HCT116 (cell line): ENCODE measurements around the gene SEC24C. TPM values are rescaled to one million over a fixed set of nuclear protein-coding genes. Genes with fewer than 3 reads are reported as not detected.
A peak's percentile ranks its signal among the peaks of the same experiment; 100 is the strongest.

Experiments used
- ATAC-seq: fragments of 200-7000 bp; cut with Tn5 transposase; 2 replicates; pipeline ENCODE4 v1.9.1; 2020; ENCODE audit warnings: mild to moderate bottlenecking, moderate library complexity
- BruUV-seq: library from RNA; stranded (reverse); fragments of 400-500 nt; replicated peaks from 2 replicates; lab custom pipeline; 2021; lab: Mats Ljungman, UMichigan
- CTCF ChIA-PET: fragments of 300-600 bp; sonication (Branson Sonifier 250); formaldehyde crosslinking; loops from one replicate; lab custom pipeline; 2021; ENCODE audit warnings: antibody characterized with exemption; lab: Charles Lee
- POLR2A ChIA-PET: fragments of 300-600, 350-600 bp; sonication (Branson Sonifier 250); formaldehyde crosslinking; loops from one replicate; lab custom pipeline; 2021; ENCODE audit warnings: antibody characterized with exemption; lab: Charles Lee
- RAD21 ChIA-PET, 2 experiments: fragments of 300-600 bp; sonication (Branson Sonifier 250); formaldehyde crosslinking; loops; one replicate each; lab custom pipeline; 2023; ENCODE audit warnings: low total read pairs in 2 of 2; ENCODE audit not compliant: uncharacterized antibody in 2 of 2, unreplicated experiment in 2 of 2, low non-redundant PET in 1 of 2; lab: Charles Lee
- DNase-seq: peaks from one replicate; pipeline ENCODE4 v3.0.0-alpha.2; 2010; ENCODE audit warnings: low read depth, low spot score
- H2AFZ ChIP-seq: fragments of 200-600 bp; shearing (Covaris generic), sonication (generic); 2 replicates; pipeline ENCODE4 v1.6.1; 2017; ENCODE audit warnings: low read depth, mixed run types, mixed read lengths, antibody characterized with exemption, low read length; ENCODE audit not compliant: poor library complexity, severe bottlenecking
- H3K27ac ChIP-seq: 2 replicates; pipeline ENCODE4 v1.5.1; 2012; ENCODE audit warnings: low read depth, low read length
- H3K27me3 ChIP-seq: fragments of 200-600 bp; sonication (generic); 2 replicates; pipeline ENCODE4 v1.6.1; 2016; ENCODE audit warnings: mixed run types, low read length, mixed read lengths; ENCODE audit not compliant: insufficient read depth
- H3K36me3 ChIP-seq, 2 experiments: fragments of 200-500 bp in 1 of 2; fragments of 200-600 bp in 1 of 2; sonication (Bioruptor generic) in 1 of 2; sonication (generic) in 1 of 2; 2 replicates each; pipeline versions ENCODE4 v1.5.1 to v1.6.1; 2014 to 2016; ENCODE audit warnings: low read length in 2 of 2, inconsistent platforms in 1 of 2, mixed read lengths in 1 of 2, mixed run types in 1 of 2; ENCODE audit not compliant: insufficient read depth in 2 of 2, control insufficient read depth in 1 of 2
- H3K4me1 ChIP-seq, 2 experiments: fragments of 200-600 bp in 1 of 2; sonication (generic) in 1 of 2; 2 replicates each; pipeline versions ENCODE4 v1.5.1 to v1.6.1; 2012 to 2017; ENCODE audit warnings: low read length in 2 of 2, inconsistent platforms in 1 of 2, mild to moderate bottlenecking in 1 of 2, mixed read lengths in 1 of 2, mixed run types in 1 of 2, moderate library complexity in 1 of 2; ENCODE audit not compliant: insufficient read depth in 2 of 2, control insufficient read depth in 1 of 2
- H3K4me2 ChIP-seq: fragments of 200-600 bp; sonication (generic); 2 replicates; pipeline ENCODE4 v1.6.1; 2017; ENCODE audit warnings: mixed run types, low read length, mixed read lengths
- H3K4me3 ChIP-seq, 2 experiments: fragments of 200-600 bp in 1 of 2; sonication (generic) in 1 of 2; replicated peaks in 1 of 2; 2 replicates each; pipeline ENCODE4 v1.5.1; 2011 to 2016; ENCODE audit warnings: low read length in 2 of 2, control low read depth in 1 of 2, low read depth in 1 of 2, mild to moderate bottlenecking in 1 of 2, mixed read lengths in 1 of 2, mixed run types in 1 of 2
- H3K79me2 ChIP-seq: fragments of 200-600 bp; sonication (generic); 2 replicates; pipeline ENCODE4 v1.6.1; 2017; ENCODE audit warnings: mild to moderate bottlenecking, mixed run types, low read length, moderate library complexity, mixed read lengths; ENCODE audit not compliant: insufficient read depth
- H3K9ac ChIP-seq: fragments of 200-600 bp; sonication (generic); 2 replicates; pipeline ENCODE4 v1.6.1; 2016; ENCODE audit warnings: low read length, mixed read lengths
- H3K9me2 ChIP-seq: fragments of 200-600 bp; sonication (generic), shearing (Covaris generic); 2 replicates; pipeline ENCODE4 v1.6.1; 2017; ENCODE audit warnings: mixed run types, mild to moderate bottlenecking, moderate library complexity; ENCODE audit not compliant: insufficient read depth
- H3K9me3 ChIP-seq, 2 experiments: fragments of 200-500 bp in 1 of 2; fragments of 200-600 bp in 1 of 2; sonication (Bioruptor generic) in 1 of 2; sonication (generic) in 1 of 2; 2 replicates each; pipeline ENCODE4 v1.6.1; 2014 to 2017; ENCODE audit warnings: low read length in 2 of 2, mixed read lengths in 2 of 2, inconsistent platforms in 1 of 2, low read depth in 1 of 2, mild to moderate bottlenecking in 1 of 2, mixed run types in 1 of 2, moderate library complexity in 1 of 2; ENCODE audit not compliant: control insufficient read depth in 1 of 2, insufficient read depth in 1 of 2
- H4K20me1 ChIP-seq: fragments of 200-600 bp; sonication (generic), shearing (Covaris generic); 2 replicates; pipeline ENCODE4 v1.6.1; 2017; ENCODE audit warnings: mixed run types, mild to moderate bottlenecking, moderate library complexity; ENCODE audit not compliant: insufficient read depth
- ATF3 ChIP-seq: IDR thresholded peaks from 2 replicates; pipeline ENCODE4 v1.6.1; 2012
- CBX3 ChIP-seq: IDR thresholded peaks from 2 replicates; pipeline ENCODE4 v1.6.1; 2012; ENCODE audit warnings: low read depth
- CEBPB ChIP-seq: IDR thresholded peaks from 2 replicates; pipeline ENCODE4 v1.6.1; 2012; ENCODE audit warnings: low read depth
- EGR1 ChIP-seq: IDR thresholded peaks from 2 replicates; pipeline ENCODE4 v1.6.1; 2012; ENCODE audit warnings: low read depth
- ELF1 ChIP-seq: IDR thresholded peaks from 2 replicates; pipeline ENCODE4 v1.6.1; 2012; ENCODE audit warnings: low read depth, borderline replicate concordance
- EZH2 ChIP-seq: fragments of 200-600 bp; sonication (generic); IDR thresholded peaks from 2 replicates; pipeline ENCODE4 v1.6.1; 2017; ENCODE audit warnings: antibody characterized with exemption, mixed run types
- JUND ChIP-seq: IDR thresholded peaks from 2 replicates; pipeline ENCODE4 v1.6.1; 2012
- MAX ChIP-seq: IDR thresholded peaks from 2 replicates; pipeline ENCODE4 v1.6.1; 2012
- POLR2AphosphoS5 ChIP-seq: IDR thresholded peaks from 2 replicates; pipeline ENCODE4 v1.6.1; 2011; ENCODE audit warnings: mild to moderate bottlenecking, low read depth, low read length, moderate library complexity
- RAD21 ChIP-seq: IDR thresholded peaks from 2 replicates; pipeline ENCODE4 v1.6.1; 2012; ENCODE audit warnings: low read depth, mild to moderate bottlenecking
- REST ChIP-seq: IDR thresholded peaks from 2 replicates; pipeline ENCODE4 v1.6.1; 2012; ENCODE audit warnings: low read depth
- SIN3A ChIP-seq: IDR thresholded peaks from 2 replicates; pipeline ENCODE4 v1.6.1; 2012; ENCODE audit warnings: low read depth
- SP1 ChIP-seq: IDR thresholded peaks from 2 replicates; pipeline ENCODE4 v1.6.1; 2012; ENCODE audit warnings: low read depth
- SRF ChIP-seq: IDR thresholded peaks from 2 replicates; pipeline ENCODE4 v1.6.1; 2012; ENCODE audit warnings: low read depth
- TCF7L2 ChIP-seq: IDR thresholded peaks from 2 replicates; pipeline ENCODE4 v1.7.0; 2011; ENCODE audit warnings: borderline replicate concordance, inconsistent platforms; ENCODE audit not compliant: insufficient read depth, insufficient read length; ENCODE audit errors: extremely low read depth
- YY1 ChIP-seq: IDR thresholded peaks from 2 replicates; pipeline ENCODE4 v1.6.1; 2011; ENCODE audit warnings: low read length, low read depth, moderate library complexity, mild to moderate bottlenecking; ENCODE audit not compliant: insufficient replicate concordance; ENCODE audit errors: extremely low read depth
- ZNF274 ChIP-seq: fragments of 200-500 bp; sonication (Bioruptor generic); IDR thresholded peaks from 2 replicates; pipeline ENCODE4 v1.6.1; 2014; ENCODE audit warnings: mild to moderate bottlenecking, low read depth, low read length, inconsistent platforms
- intact Hi-C: fragments of 100-400 bp; cut with micrococcal nuclease; formaldehyde crosslinking; loops from 2 replicates; pipeline ENCODE4 v1.10.0; 2022
- total RNA-seq: library from RNA; stranded (reverse); gene quantifications from one replicate; pipeline ENCODE4 v1.2.1, GENCODE V29; 2021; ENCODE audit not compliant: unreplicated experiment
- TF ChIP-seq, protein P1 (sequence below), 3 experiments: fragments of 200-600 bp in 1 of 3; sonication (generic) in 1 of 3; IDR thresholded peaks in 2 of 3; conservative IDR thresholded peaks in 1 of 3; 2 replicates each; pipeline ENCODE4 v1.5.1; 2012 to 2017; ENCODE audit warnings: low read depth in 2 of 3, low read length in 2 of 3, antibody characterized with exemption in 1 of 3, borderline replicate concordance in 1 of 3, control low read depth in 1 of 3, mild to moderate bottlenecking in 1 of 3, mixed read lengths in 1 of 3, mixed run types in 1 of 3, moderate library complexity in 1 of 3; ENCODE audit not compliant: insufficient read depth in 1 of 3
- TF ChIP-seq, protein P2 (sequence below): IDR thresholded peaks from 2 replicates; pipeline ENCODE4 v1.6.1; 2011; ENCODE audit warnings: mild to moderate bottlenecking, low read length, moderate library complexity; ENCODE audit not compliant: insufficient replicate concordance; ENCODE audit errors: extremely low read depth

SEC24C gene
- total RNA-seq, 1 experiment from 2014 or later, result 60.9 TPM

DNA sequence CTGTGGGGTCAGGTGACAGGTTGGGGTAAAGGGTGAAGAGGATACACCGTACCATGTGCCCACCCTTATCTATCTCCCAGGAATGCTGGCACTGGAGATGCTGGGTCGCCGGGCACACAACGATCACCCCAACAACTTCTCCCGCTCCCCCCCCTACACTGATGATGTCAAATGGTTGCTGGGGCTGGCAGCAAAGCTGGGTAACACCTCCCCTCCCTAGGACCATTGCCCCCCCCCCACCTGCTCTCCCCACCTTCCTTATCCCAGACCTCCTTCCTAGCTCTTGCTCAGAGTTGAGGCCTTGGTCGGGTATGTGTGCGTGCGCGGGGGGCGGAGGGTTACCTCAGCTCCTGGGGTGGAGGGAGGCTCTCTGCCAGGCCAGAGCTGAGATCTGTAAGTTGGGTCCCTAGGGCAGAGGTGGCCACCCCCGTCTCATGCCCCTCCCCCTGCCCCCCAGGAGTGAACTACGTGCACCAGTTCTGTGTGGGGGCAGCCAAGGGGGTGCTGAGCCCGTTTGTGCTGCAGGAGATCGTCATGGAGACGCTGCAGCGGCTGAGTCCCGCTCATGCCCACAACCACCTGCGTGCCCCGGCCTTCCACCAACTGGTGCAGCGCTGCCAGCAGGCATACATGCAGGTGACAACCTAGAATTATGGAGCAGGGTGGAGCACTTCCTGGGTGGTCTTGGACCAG lies 56.5 kb downstream of the SEC24C start:
- Histone ChIP-seq H3K4me1 (no peaks in the 10 kb centered on the region), H2AFZ (no peak overlapping the region), H3K4me3 (no peak overlapping the region), H3K9me3 (no peaks in the 10 kb centered on the region), H3K9ac (no peak overlapping the region), H3K4me2 (no peak overlapping the region), H4K20me1 (no peaks in the 10 kb centered on the region), H3K9me2 (no peaks in the 10 kb centered on the region), H3K36me3 (peaks cover 20 to 35% of the 10 kb centered on the region in 2 experiments), H3K27me3 (no peaks in the 10 kb centered on the region), H3K27ac (no peak overlapping the region), H3K79me2 (no peaks in the 10 kb centered on the region)
- ChIA-PET RAD21 (no interaction called here), POLR2A (no interaction called here), CTCF (no interaction called here)
- DNase-seq (no peak), ATAC-seq (0 out of 2 replicates have a peak, but pooled peaks have one; percentile 12)
- intact Hi-C loops, result no loop called here
- TF ChIP-seq, protein P1, sequence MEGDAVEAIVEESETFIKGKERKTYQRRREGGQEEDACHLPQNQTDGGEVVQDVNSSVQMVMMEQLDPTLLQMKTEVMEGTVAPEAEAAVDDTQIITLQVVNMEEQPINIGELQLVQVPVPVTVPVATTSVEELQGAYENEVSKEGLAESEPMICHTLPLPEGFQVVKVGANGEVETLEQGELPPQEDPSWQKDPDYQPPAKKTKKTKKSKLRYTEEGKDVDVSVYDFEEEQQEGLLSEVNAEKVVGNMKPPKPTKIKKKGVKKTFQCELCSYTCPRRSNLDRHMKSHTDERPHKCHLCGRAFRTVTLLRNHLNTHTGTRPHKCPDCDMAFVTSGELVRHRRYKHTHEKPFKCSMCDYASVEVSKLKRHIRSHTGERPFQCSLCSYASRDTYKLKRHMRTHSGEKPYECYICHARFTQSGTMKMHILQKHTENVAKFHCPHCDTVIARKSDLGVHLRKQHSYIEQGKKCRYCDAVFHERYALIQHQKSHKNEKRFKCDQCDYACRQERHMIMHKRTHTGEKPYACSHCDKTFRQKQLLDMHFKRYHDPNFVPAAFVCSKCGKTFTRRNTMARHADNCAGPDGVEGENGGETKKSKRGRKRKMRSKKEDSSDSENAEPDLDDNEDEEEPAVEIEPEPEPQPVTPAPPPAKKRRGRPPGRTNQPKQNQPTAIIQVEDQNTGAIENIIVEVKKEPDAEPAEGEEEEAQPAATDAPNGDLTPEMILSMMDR (IDR thresholded peaks at IDR 0.05 in 2 of 3, conservative IDR thresholded peaks at IDR 0.05 in 1 of 3; ENCODE audit: borderline replicate concordance in 1 of 3, insufficient read depth in 1 of 3, low read depth in 2 of 3, low read length in 2 of 3), result no peak
- TF ChIP-seq EGR1, result no peak
- TF ChIP-seq TCF7L2, result no peak
- no peak for TF ChIP-seq JUND
- TF ChIP-seq EZH2, result no peak
- TF ChIP-seq YY1, result no peak
- TF ChIP-seq ELF1, result no peak
- TF ChIP-seq, protein P2, sequence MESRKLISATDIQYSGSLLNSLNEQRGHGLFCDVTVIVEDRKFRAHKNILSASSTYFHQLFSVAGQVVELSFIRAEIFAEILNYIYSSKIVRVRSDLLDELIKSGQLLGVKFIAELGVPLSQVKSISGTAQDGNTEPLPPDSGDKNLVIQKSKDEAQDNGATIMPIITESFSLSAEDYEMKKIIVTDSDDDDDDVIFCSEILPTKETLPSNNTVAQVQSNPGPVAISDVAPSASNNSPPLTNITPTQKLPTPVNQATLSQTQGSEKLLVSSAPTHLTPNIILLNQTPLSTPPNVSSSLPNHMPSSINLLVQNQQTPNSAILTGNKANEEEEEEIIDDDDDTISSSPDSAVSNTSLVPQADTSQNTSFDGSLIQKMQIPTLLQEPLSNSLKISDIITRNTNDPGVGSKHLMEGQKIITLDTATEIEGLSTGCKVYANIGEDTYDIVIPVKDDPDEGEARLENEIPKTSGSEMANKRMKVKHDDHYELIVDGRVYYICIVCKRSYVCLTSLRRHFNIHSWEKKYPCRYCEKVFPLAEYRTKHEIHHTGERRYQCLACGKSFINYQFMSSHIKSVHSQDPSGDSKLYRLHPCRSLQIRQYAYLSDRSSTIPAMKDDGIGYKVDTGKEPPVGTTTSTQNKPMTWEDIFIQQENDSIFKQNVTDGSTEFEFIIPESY, result no peak
- no peak for TF ChIP-seq SRF
- TF ChIP-seq MAX, result no peak
- TF ChIP-seq REST, result no peak
- no peak for TF ChIP-seq SIN3A
- TF ChIP-seq RAD21, result no peak
- no peak for TF ChIP-seq CBX3
- no peak for TF ChIP-seq CEBPB
- TF ChIP-seq SP1, result no peak
- no peak for TF ChIP-seq POLR2AphosphoS5
- no peak for TF ChIP-seq ATF3
- TF ChIP-seq ZNF274, result no peak
- no TSS peak for BruUV-seq
